SU-DHL-6 (cell line): ENCODE data around the gene CDKN2C.

Experiments
- EZH2phosphoT487 ChIP-seq: fragments of 200-600 bp; sonication (generic), shearing (Covaris generic); conservative IDR thresholded peaks from 2 replicates; pipeline ENCODE4 v1.6.1; 2018; ENCODE audit warnings: mild to moderate bottlenecking, antibody characterized with exemption, low read length, moderate library complexity, mixed read lengths
- TF ChIP-seq, protein P1 (sequence below): fragments of 200-600 bp; sonication (generic); IDR thresholded peaks from one replicate; pipeline ENCODE4 v1.5.1; 2017; ENCODE audit warnings: antibody characterized with exemption, mild to moderate bottlenecking, low read length, moderate library complexity; ENCODE audit not compliant: insufficient read depth, poor library complexity, severe bottlenecking

DNA sequence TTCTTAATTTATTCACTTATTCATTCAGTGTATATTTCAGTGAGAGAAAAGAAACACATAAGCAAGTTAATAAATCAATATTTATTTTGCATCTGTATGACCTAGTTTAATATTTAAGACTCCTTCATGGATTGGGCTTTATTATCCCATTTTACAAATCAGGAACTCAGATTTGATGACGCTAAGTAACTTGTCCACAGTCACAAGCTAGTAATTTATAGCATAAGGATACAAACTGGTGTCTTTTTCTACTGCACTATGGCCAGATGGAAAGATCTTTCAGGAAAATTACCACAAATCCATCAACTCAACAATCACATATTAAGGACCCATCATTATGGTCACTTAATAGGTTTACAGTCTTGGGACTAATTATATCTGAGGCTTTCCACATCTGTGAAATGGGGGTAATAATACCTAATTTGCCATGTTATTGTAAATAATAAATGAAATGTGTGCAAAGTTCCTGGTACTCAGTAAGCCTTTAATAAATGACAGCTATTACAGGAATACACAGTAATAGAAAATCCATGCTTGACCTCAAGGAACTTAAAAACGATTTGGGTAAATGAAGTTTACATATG, 13.3 kb downstream of the CDKN2C start:
- TF ChIP-seq, protein P1, sequence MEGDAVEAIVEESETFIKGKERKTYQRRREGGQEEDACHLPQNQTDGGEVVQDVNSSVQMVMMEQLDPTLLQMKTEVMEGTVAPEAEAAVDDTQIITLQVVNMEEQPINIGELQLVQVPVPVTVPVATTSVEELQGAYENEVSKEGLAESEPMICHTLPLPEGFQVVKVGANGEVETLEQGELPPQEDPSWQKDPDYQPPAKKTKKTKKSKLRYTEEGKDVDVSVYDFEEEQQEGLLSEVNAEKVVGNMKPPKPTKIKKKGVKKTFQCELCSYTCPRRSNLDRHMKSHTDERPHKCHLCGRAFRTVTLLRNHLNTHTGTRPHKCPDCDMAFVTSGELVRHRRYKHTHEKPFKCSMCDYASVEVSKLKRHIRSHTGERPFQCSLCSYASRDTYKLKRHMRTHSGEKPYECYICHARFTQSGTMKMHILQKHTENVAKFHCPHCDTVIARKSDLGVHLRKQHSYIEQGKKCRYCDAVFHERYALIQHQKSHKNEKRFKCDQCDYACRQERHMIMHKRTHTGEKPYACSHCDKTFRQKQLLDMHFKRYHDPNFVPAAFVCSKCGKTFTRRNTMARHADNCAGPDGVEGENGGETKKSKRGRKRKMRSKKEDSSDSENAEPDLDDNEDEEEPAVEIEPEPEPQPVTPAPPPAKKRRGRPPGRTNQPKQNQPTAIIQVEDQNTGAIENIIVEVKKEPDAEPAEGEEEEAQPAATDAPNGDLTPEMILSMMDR: no peak
- TF ChIP-seq EZH2phosphoT487: no peak
